GOT3 (cell line): Measurements from ENCODE around the gene ZSCAN16.

Source experiments
- DNase-seq: peaks from one replicate; lab custom pipeline; 2025; ENCODE audit warnings: mixed read lengths; lab: John Stamatoyannopoulos, UW

The ZSCAN16 gene

DNA sequence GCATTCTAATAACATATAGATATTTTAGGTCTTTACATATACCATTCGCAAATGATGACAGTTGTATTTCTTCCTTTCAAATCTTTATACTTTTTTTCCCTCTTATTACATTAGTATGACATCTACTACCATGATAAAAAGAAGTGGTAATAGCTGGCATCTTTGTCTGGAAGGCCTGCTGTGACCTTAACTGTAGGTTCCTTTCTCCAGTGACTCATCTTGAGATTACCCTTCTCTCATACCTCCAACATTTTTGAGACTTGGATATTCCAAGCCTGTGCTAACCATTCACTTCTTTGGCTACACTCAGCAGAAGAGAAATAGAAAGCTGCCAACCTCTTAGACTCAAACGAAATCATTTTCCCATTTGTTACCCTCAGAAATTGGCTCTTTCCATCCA, 47.6 kb downstream of the ZSCAN16 start:
- no peak for DNase-seq

DNA sequence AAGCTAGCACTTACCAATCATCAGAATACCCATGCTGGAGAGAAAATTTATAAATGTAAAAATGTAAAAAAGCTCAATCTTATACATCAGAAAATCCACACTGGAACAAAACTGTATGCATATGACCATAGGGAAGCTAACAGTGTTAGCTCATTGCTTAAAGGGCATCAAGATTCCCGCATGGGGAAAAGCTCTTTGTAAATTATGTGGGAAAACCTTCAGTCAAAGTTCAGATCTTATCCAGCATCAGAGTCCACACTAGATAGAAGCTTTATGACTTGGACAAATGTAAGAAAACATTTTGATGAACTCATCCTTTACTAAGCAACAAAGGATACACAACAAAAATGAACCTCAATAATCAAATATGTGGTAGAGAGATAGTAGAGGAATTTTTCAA, 52.0 kb downstream of the ZSCAN16 start:
- no peak for DNase-seq
